Muscle of leg (tissue), 11 donors: ENCODE results near the gene SPINK13. TPM values are rescaled to one million over a fixed set of nuclear protein-coding genes. Genes with fewer than 3 reads are reported as not detected.
A peak's percentile ranks its signal among the peaks of the same experiment; 100 is the strongest.
"Not testable (repeated sequence)": the region's sequence is repeated elsewhere in the genome, so short reads cannot be mapped to it uniquely, and the experiment has no call there.

Experiments
- DNase-seq: peaks from one replicate; pipeline ENCODE4 v3.0.0; 2013
- H3K27ac ChIP-seq: one replicate; pipeline ENCODE4 v1.5.1; 2013; ENCODE audit warnings: mild to moderate bottlenecking, low read length, control low read depth
- H3K27me3 ChIP-seq: one replicate; pipeline ENCODE4 v1.6.1; 2013; ENCODE audit warnings: low read length; ENCODE audit not compliant: control insufficient read depth, insufficient read depth
- H3K36me3 ChIP-seq: one replicate; pipeline ENCODE4 v1.6.1; 2013; ENCODE audit warnings: low read length; ENCODE audit not compliant: control insufficient read depth, insufficient read depth
- H3K4me1 ChIP-seq: one replicate; pipeline ENCODE4 v1.6.1; 2013; ENCODE audit warnings: low read length; ENCODE audit not compliant: control insufficient read depth, insufficient read depth
- H3K4me3 ChIP-seq: one replicate; pipeline ENCODE4 v1.5.1; 2013; ENCODE audit warnings: low read length, control low read depth
- H3K9me3 ChIP-seq: replicated peaks from 2 replicates; pipeline ENCODE4 v1.6.1; 2013; ENCODE audit warnings: low read depth, low read length; ENCODE audit not compliant: control insufficient read depth
- WGBS: methylation state at CpG from one replicate; pipeline ENCODE4 v1.1.5; 2013; ENCODE audit warnings: missing lambda C conversion rate; ENCODE audit not compliant: insufficient coverage; 5-methylcytosine and 5-hydroxymethylcytosine counted together
- polyA plus RNA-seq, 8 donors: library from polyadenylated mRNA; unstranded; fragments of 120-200 nt; gene quantifications; one replicate each; pipeline versions ENCODE4 v1.2.1 to v1.2.3, GENCODE V29; 2013; ENCODE audit warnings: inconsistent platforms in 1 of 8, low replicate concordance in 1 of 8; ENCODE audit not compliant: insufficient read length in 8 of 8, insufficient read depth in 1 of 8
- total RNA-seq: library from RNA; stranded (reverse); fragments of 120-200 nt; gene quantifications from one replicate; pipeline ENCODE4 v1.2.4, GENCODE V29; 2013

SPINK13 gene
- total and polyA plus RNA-seq, 9 donors = 0.24 to 0.48 (median 0.42) TPM; not detected in 5

GRCh38 chr5:148259288-148259687 is 9.3 kb upstream of the SPINK13 start:
- no peak overlapping the region for H3K4me3 ChIP-seq
- H3K4me1 ChIP-seq = no peaks in the 10 kb centered on the region
- peaks cover 20% of the 10 kb centered on the region for H3K9me3 ChIP-seq
- no peak for DNase-seq
- H3K27me3 ChIP-seq = no peaks in the 10 kb centered on the region
- WGBS = 83% methylated on average over 1 of the region's 2 CpGs
- no peaks in the 10 kb centered on the region for H3K36me3 ChIP-seq
- H3K27ac ChIP-seq = no peak overlapping the region

GRCh38 chr5:148261221-148261620 is 7.4 kb upstream of the SPINK13 start:
- Histone ChIP-seq H3K27me3 (no peaks in the 10 kb centered on the region), H3K4me3 (no peak overlapping the region), H3K36me3 (no peaks in the 10 kb centered on the region), H3K27ac (no peak overlapping the region), H3K9me3 (peaks cover 20% of the 10 kb centered on the region), H3K4me1 (no peaks in the 10 kb centered on the region)
- no peak for DNase-seq

- Histone ChIP-seq H3K27me3 (no peaks in the 10 kb centered on the region), H3K27ac (no peak overlapping the region), H3K4me1 (no peaks in the 10 kb centered on the region), H3K36me3 (no peaks in the 10 kb centered on the region), H3K4me3 (no peak overlapping the region), H3K9me3 (peaks cover 3% of the 10 kb centered on the region)
- DNase-seq = no peak
- no CpG with 5 or more reads among the region's 3 CpGs for WGBS
Measured at GRCh38 chr5:148267962-148268361, 632 bp upstream of the SPINK13 start.

- H3K4me1 ChIP-seq, H3K27me3 ChIP-seq, H3K9me3 ChIP-seq, H3K4me3 ChIP-seq, H3K36me3 ChIP-seq, H3K27ac ChIP-seq, DNase-seq: not testable (repeated sequence)
- no CpG with 5 or more reads among the region's 2 CpGs for WGBS
Measured at GRCh38 chr5:148275129-148275528, 6.5 kb downstream of the SPINK13 start.

- H3K27ac ChIP-seq, H3K4me3 ChIP-seq, H3K27me3 ChIP-seq, H3K4me1 ChIP-seq, H3K9me3 ChIP-seq, H3K36me3 ChIP-seq, DNase-seq: not testable (repeated sequence)
- WGBS = 35% methylated on average over 3 of the region's 5 CpGs
Measured at GRCh38 chr5:148280893-148281292, 12.3 kb downstream of the SPINK13 start.

GRCh38 chr5:148281336-148281735 is 12.7 kb downstream of the SPINK13 start:
- not testable (repeated sequence) for H3K9me3 ChIP-seq

GRCh38 chr5:148290271-148291195 is 21.9 kb downstream of the SPINK13 start:
- Histone ChIP-seq H3K27ac (no peak overlapping the region), H3K4me3 (no peak overlapping the region), H3K9me3 (no peaks in the 10 kb centered on the region), H3K36me3 (no peaks in the 10 kb centered on the region), H3K4me1 (no peaks in the 10 kb centered on the region), H3K27me3 (no peaks in the 10 kb centered on the region)
- no CpG with 5 or more reads among the region's 6 CpGs for whole genome bisulfite sequencing
- DNase-seq = peak; percentile 7

More at GRCh38 chr5:148281336-148281735, 12.7 kb downstream of the SPINK13 start:
- H3K4me1 ChIP-seq, H3K27ac ChIP-seq, H3K36me3 ChIP-seq, DNase-seq, H3K4me3 ChIP-seq, H3K27me3 ChIP-seq: not testable (repeated sequence)
- WGBS = 80% methylated on average over 1 of the region's 4 CpGs

- no peak for DNase-seq
- no peak overlapping the region for H3K27ac ChIP-seq
- no peaks in the 10 kb centered on the region for H3K9me3 ChIP-seq
- no peaks in the 10 kb centered on the region for H3K36me3 ChIP-seq
- WGBS = 59% methylated on average over 4 of the region's 4 CpGs
- no peaks in the 10 kb centered on the region for H3K27me3 ChIP-seq
- H3K4me1 ChIP-seq = no peaks in the 10 kb centered on the region
- H3K4me3 ChIP-seq = no peak overlapping the region
Measured at GRCh38 chr5:148297731-148298130, 29.1 kb downstream of the SPINK13 start.

GRCh38 chr5:148306446-148306845 is 37.9 kb downstream of the SPINK13 start:
- H3K4me1 ChIP-seq = no peaks in the 10 kb centered on the region
- no peaks in the 10 kb centered on the region for H3K27me3 ChIP-seq
- no peaks in the 10 kb centered on the region for H3K9me3 ChIP-seq
- H3K4me3 ChIP-seq = no peak overlapping the region
- no peaks in the 10 kb centered on the region for H3K36me3 ChIP-seq
- no CpG with 5 or more reads among the region's 1 CpG for WGBS
- DNase-seq = no peak
- H3K27ac ChIP-seq = no peak overlapping the region

GRCh38 chr5:148309019-148309418 is 40.4 kb downstream of the SPINK13 start:
- no peaks in the 10 kb centered on the region for H3K36me3 ChIP-seq
- no peak overlapping the region for H3K27ac ChIP-seq
- no peaks in the 10 kb centered on the region for H3K27me3 ChIP-seq
- H3K4me1 ChIP-seq = no peaks in the 10 kb centered on the region
- no peak overlapping the region for H3K4me3 ChIP-seq
- no peak for DNase-seq
- H3K9me3 ChIP-seq = no peaks in the 10 kb centered on the region
- WGBS = 50% methylated on average over 1 of the region's 3 CpGs
